ENCODE data around the gene TMEM11. TPM values are rescaled to one million over a fixed set of nuclear protein-coding genes. Genes with fewer than 3 reads are reported as not detected.

TMEM11 gene
- total and polyA plus RNA-seq, 4 donors, result 9.3 to 20.8 (median 11.6) TPM

DNA sequence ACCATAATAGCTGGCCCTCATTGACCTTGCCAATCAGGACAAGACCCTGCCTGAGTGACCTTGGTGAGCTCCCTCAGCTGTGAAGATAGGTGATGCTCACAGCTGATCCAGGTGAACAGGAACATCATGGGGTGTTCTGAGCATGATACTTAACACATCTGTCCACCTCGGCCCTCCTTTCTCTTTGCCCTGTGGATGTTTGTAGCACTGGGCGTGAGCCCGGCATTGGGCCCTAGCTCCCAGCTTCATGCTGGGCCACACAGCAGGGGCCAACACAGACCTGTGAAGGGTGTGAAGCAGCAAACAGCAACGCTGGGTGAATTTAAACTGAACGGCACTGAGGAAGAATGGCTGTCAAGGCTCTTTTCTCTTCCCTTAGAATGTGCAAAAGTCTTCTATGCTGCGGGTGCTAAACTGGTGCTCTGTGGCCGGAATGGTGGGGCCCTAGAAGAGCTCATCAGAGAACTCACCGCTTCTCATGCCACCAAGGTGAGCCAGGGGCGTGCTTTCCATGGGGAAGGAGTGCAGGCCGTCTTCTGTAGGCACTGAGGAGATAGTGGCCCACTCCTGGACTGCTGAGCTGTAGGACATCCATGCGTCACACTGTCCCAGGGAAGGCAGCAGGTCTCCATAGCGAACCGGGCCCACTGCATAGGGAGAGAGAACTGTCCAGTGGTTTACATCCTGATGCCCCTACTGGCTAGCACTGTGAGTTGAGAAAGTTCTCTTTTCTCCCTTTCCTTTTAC is 35.9 kb downstream of the TMEM11 start:
- no peak for TF ChIP-seq FOXA2 (IDR thresholded peaks at IDR 0.05)
- no peak for TF ChIP-seq GABPA (IDR thresholded peaks at IDR 0.05 in 1 of 2, conservative IDR thresholded peaks at IDR 0.05 in 1 of 2)
- no peak for TF ChIP-seq TAF1 (conservative IDR thresholded peaks at IDR 0.05)
- no peak for TF ChIP-seq YY1 (IDR thresholded peaks at IDR 0.05)

GRCh38 chr17:21177401-21177800 is 36.6 kb downstream of the TMEM11 start:
- 96% methylated on average over 8 of the region's 8 CpGs for WGBS
- Histone ChIP-seq H3K9me3 (ENCODE audit: control insufficient read depth in 4 of 4, low read length in 3 of 4) (no peaks in the 10 kb centered on the region), H3K27me3 (ENCODE audit: control insufficient read depth in 4 of 4, insufficient read depth in 4 of 4, low read length in 3 of 4) (no peaks in the 10 kb centered on the region), H3K4me3 (ENCODE audit: low read depth in 1 of 3, low read length in 3 of 3) (no peak overlapping the region), H3K4me1 (ENCODE audit: control insufficient read depth in 4 of 4, insufficient read depth in 4 of 4, low read length in 3 of 4) (no peaks in the 10 kb centered on the region), H3K36me3 (ENCODE audit: control insufficient read depth in 4 of 4, insufficient read depth in 3 of 4, low read depth in 1 of 4, low read length in 3 of 4) (peaks cover 0 to 8% (median 2%) of the 10 kb centered on the region in 4 donors), H3K27ac (ENCODE audit: low read depth in 1 of 2, low read length in 2 of 2) (no peak overlapping the region), H3K9ac (ENCODE audit: low read depth in 1 of 2, low read length in 2 of 2) (no peak overlapping the region)
- TF ChIP-seq FOXA2 (IDR thresholded peaks at IDR 0.05), result no peak
- TF ChIP-seq, protein P1, sequence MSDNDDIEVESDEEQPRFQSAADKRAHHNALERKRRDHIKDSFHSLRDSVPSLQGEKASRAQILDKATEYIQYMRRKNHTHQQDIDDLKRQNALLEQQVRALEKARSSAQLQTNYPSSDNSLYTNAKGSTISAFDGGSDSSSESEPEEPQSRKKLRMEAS (IDR thresholded peaks at IDR 0.05), result no peak
- TF ChIP-seq NR2F2 (IDR thresholded peaks at IDR 0.05), result no peak
- no peak for TF ChIP-seq TAF1 (conservative IDR thresholded peaks at IDR 0.05)
- no peak for DNase-seq (ENCODE audit: low spot score)

More for the DNA sequence above, 35.9 kb downstream of the TMEM11 start:
- DNase-seq (ENCODE audit: low spot score), result peak; percentile 23
- Histone ChIP-seq H3K4me3 (ENCODE audit: low read depth in 1 of 3, low read length in 3 of 3) (no peak overlapping the region), H3K27me3 (ENCODE audit: control insufficient read depth in 4 of 4, insufficient read depth in 4 of 4, low read length in 3 of 4) (no peaks in the 10 kb centered on the region), H3K4me1 (ENCODE audit: control insufficient read depth in 4 of 4, insufficient read depth in 4 of 4, low read length in 3 of 4) (no peaks in the 10 kb centered on the region), H3K27ac (ENCODE audit: low read depth in 1 of 2, low read length in 2 of 2) (no peak overlapping the region), H3K36me3 (ENCODE audit: control insufficient read depth in 4 of 4, insufficient read depth in 3 of 4, low read depth in 1 of 4, low read length in 3 of 4) (peaks cover 0 to 5% (median 2%) of the 10 kb centered on the region in 4 donors), H3K9me3 (ENCODE audit: control insufficient read depth in 4 of 4, low read length in 3 of 4) (no peaks in the 10 kb centered on the region), H3K9ac (ENCODE audit: low read depth in 1 of 2, low read length in 2 of 2) (no peak overlapping the region)
- 95% methylated on average over 13 of the region's 13 CpGs for WGBS

DNA sequence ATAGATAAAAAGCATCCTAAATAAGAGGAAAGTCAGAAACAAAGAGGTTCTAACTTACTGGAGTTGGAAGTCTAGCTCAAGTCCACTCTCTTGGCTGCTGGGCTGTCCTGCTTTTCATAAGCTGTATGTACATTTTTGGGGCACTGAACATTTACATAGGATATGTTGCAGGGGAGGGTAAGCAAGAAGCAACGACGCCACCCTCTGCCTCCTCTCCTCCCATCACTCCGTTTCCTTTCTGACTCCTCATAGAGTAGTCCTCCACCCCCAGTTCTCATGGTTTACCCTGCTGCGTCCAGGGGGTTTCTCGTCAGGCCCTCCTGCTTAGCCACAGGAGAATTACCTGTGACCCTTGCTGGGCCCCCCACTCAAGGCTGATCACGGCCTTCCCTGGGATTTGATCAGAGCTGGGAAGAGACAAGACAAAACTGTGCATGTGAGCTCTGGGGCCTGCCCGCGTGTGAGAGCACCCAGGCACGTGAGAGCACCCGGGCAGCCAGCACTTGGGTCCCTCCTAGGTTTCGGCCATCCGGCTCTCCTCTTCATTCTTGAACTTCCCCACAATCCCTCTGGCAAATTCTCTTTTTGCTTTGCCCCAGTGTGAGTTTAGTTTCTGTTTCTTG is 37.1 kb downstream of the TMEM11 start:
- peak; percentile 27 for DNase-seq (ENCODE audit: low spot score)
- Histone ChIP-seq H3K27me3 (ENCODE audit: control insufficient read depth in 4 of 4, insufficient read depth in 4 of 4, low read length in 3 of 4) (no peaks in the 10 kb centered on the region), H3K36me3 (ENCODE audit: control insufficient read depth in 4 of 4, insufficient read depth in 3 of 4, low read depth in 1 of 4, low read length in 3 of 4) (peaks cover 0 to 8% (median 2%) of the 10 kb centered on the region in 4 donors), H3K4me1 (ENCODE audit: control insufficient read depth in 4 of 4, insufficient read depth in 4 of 4, low read length in 3 of 4) (no peaks in the 10 kb centered on the region), H3K9ac (ENCODE audit: low read depth in 1 of 2, low read length in 2 of 2) (no peak overlapping the region), H3K9me3 (ENCODE audit: control insufficient read depth in 4 of 4, low read length in 3 of 4) (no peaks in the 10 kb centered on the region), H3K27ac (ENCODE audit: low read depth in 1 of 2, low read length in 2 of 2) (no peak overlapping the region), H3K4me3 (ENCODE audit: low read depth in 1 of 3, low read length in 3 of 3) (no peak overlapping the region)
- TF ChIP-seq, protein P1 (IDR thresholded peaks at IDR 0.05), result no peak
- no peak for TF ChIP-seq TAF1 (conservative IDR thresholded peaks at IDR 0.05)
- no peak for TF ChIP-seq FOXA1 (IDR thresholded peaks at IDR 0.05)
- no peak for TF ChIP-seq FOXA2 (IDR thresholded peaks at IDR 0.05)
- TF ChIP-seq YY1 (IDR thresholded peaks at IDR 0.05), result no peak
- no peak for TF ChIP-seq HNF4G (IDR thresholded peaks at IDR 0.05)
- TF ChIP-seq EGR1 (IDR thresholded peaks at IDR 0.05; ENCODE audit: low read depth in 2 of 2), result no peak
- no peak for TF ChIP-seq RAD21 (IDR thresholded peaks at IDR 0.05)
- TF ChIP-seq NR2F2 (IDR thresholded peaks at IDR 0.05), result no peak
- TF ChIP-seq JUND (IDR thresholded peaks at IDR 0.05), result no peak
- TF ChIP-seq ZBTB33 (IDR thresholded peaks at IDR 0.05), result no peak
- WGBS, result 85% methylated on average over 12 of the region's 12 CpGs

Data from liver (tissue), 9 donors.